ENCODE measurements around the gene PCDHA12.
"Not testable (repeated sequence)": the region's sequence is repeated elsewhere in the genome, so short reads cannot be mapped to it uniquely, and the experiment has no call there.

PCDHA12 gene

GRCh38 chr5:140857177-140857986 is 17.7 kb upstream of the PCDHA12 start:
- no peak for DNase-seq (ENCODE audit: low read depth in 2 of 2)

GRCh38 chr5:140857987-140858240 is 17.2 kb upstream of the PCDHA12 start:
- DNase-seq (ENCODE audit: low read depth in 2 of 2): no peak

- no peak for DNase-seq (ENCODE audit: low read depth in 2 of 2)
These were observed 12.4 kb upstream of the PCDHA12 start for GRCh38 chr5:140862441-140863295.

GRCh38 chr5:140868721-140869554 is 6.2 kb upstream of the PCDHA12 start, which contains the start of gene PCDHA11:
Gene PCDHA11 (plus strand): TSS chr5:140868957. CDS start chr5:140869104, 147 bp downstream.
- DNase-seq (ENCODE audit: low read depth in 2 of 2): no peak

- DNase-seq (ENCODE audit: low read depth in 2 of 2): no peak
These were observed 5.6 kb upstream of the PCDHA12 start for GRCh38 chr5:140869555-140869886.

GRCh38 chr5:140870221-140871201 is 4.6 kb upstream of the PCDHA12 start:
- DNase-seq (ENCODE audit: low read depth in 2 of 2): no peak

GRCh38 chr5:140876541-140877261 is 1.6 kb downstream of the PCDHA12 start:
- DNase-seq (ENCODE audit: low read depth in 2 of 2): not testable (repeated sequence)

- DNase-seq (ENCODE audit: low read depth in 2 of 2): no peak
These were observed 2.1 kb downstream of the PCDHA12 start for GRCh38 chr5:140877262-140877581.

GRCh38 chr5:140881889-140882590 is 6.9 kb downstream of the PCDHA12 start, which contains the start of gene PCDHA13:
Gene PCDHA13 (plus strand): TSS chr5:140882124. CDS start chr5:140882269, 145 bp downstream.
- no peak for DNase-seq (ENCODE audit: low read depth in 2 of 2)

- DNase-seq (ENCODE audit: low read depth in 2 of 2): no peak
These were observed 7.4 kb downstream of the PCDHA12 start for GRCh38 chr5:140882591-140882899.

- DNase-seq (ENCODE audit: low read depth in 2 of 2): no peak
These were observed 8.3 kb downstream of the PCDHA12 start for GRCh38 chr5:140883373-140883772.

- no peak for DNase-seq (ENCODE audit: low read depth in 2 of 2)
These were observed 9.0 kb downstream of the PCDHA12 start for GRCh38 chr5:140883927-140884697.

- no peak for DNase-seq (ENCODE audit: low read depth in 2 of 2)
These were observed 41.2 kb downstream of the PCDHA12 start for GRCh38 chr5:140916325-140916724.

- DNase-seq (ENCODE audit: low read depth in 2 of 2): no peak
These were observed 48.5 kb downstream of the PCDHA12 start for GRCh38 chr5:140923601-140924000.

GRCh38 chr5:140925806-140926442 is 50.8 kb downstream of the PCDHA12 start, which contains the start of gene PCDHAC1:
Gene PCDHAC1 (plus strand): TSS chr5:140926299. CDS start chr5:140926893, 594 bp downstream.
- DNase-seq (ENCODE audit: low read depth in 2 of 2): no peak

- no peak for DNase-seq (ENCODE audit: low read depth in 2 of 2)
These were observed 51.5 kb downstream of the PCDHA12 start for GRCh38 chr5:140926443-140927227.

- DNase-seq (ENCODE audit: low read depth in 2 of 2): no peak
These were observed 52.1 kb downstream of the PCDHA12 start for GRCh38 chr5:140927228-140927573.

Data from activated CD8-positive, alpha-beta memory T cell treated with anti-CD3 and anti-CD28 coated beads for 4 hours (primary cell).